MM.1S (cell line): ENCODE data around the gene KAT14.

Experiments used
- EZH2 ChIP-seq: fragments of 300-600 bp; sonication (generic); optimal IDR thresholded peaks from 2 replicates; pipeline ENCODE3; 2017; ENCODE audit warnings: low read depth, mild to moderate bottlenecking, antibody characterized with exemption, low read length, mixed read lengths
- TF ChIP-seq, protein P1 (sequence below): fragments of 300-600 bp; sonication (generic); IDR thresholded peaks from 2 replicates; pipeline ENCODE4 v1.5.1; 2016; ENCODE audit warnings: antibody characterized with exemption, low read length, mixed read lengths

DNA sequence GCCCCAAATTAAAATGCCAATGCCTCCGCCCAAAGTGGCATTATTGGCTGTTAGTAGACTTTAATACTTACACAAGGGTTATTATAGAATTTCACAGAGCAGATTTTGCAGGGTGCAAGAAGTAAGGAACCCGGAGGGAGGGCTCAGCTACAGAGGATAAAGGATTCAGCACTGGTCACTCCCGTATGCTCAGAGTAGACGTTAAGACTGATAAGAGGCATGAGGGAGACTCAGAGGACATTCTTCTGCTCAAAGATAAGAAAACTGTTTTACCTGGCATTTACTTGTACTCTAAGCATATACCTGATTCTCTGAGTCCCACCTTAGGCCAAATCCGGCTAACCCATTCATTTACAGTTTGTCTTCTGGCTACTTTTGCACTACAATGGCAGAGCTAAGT lies 43.5 kb upstream of the KAT14 start:
- TF ChIP-seq, protein P1, sequence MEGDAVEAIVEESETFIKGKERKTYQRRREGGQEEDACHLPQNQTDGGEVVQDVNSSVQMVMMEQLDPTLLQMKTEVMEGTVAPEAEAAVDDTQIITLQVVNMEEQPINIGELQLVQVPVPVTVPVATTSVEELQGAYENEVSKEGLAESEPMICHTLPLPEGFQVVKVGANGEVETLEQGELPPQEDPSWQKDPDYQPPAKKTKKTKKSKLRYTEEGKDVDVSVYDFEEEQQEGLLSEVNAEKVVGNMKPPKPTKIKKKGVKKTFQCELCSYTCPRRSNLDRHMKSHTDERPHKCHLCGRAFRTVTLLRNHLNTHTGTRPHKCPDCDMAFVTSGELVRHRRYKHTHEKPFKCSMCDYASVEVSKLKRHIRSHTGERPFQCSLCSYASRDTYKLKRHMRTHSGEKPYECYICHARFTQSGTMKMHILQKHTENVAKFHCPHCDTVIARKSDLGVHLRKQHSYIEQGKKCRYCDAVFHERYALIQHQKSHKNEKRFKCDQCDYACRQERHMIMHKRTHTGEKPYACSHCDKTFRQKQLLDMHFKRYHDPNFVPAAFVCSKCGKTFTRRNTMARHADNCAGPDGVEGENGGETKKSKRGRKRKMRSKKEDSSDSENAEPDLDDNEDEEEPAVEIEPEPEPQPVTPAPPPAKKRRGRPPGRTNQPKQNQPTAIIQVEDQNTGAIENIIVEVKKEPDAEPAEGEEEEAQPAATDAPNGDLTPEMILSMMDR = no peak
- TF ChIP-seq EZH2 = no peak
